Skeletal muscle tissue (tissue), 4 donors: ENCODE data around the gene FXYD5. TPM values are rescaled to one million over a fixed set of nuclear protein-coding genes. Genes with fewer than 3 reads are reported as not detected.
"Not testable (repeated sequence)": the region's sequence is repeated elsewhere in the genome, so short reads cannot be mapped to it uniquely, and the experiment has no call there.

Experiments
- H3K27ac ChIP-seq: one replicate; pipeline ENCODE4 v1.7.0; 2013; ENCODE audit warnings: mild to moderate bottlenecking, low read depth, low read length, inconsistent platforms
- H3K27me3 ChIP-seq, 3 donors: one replicate each; pipeline ENCODE4 v1.7.0; 2013; ENCODE audit warnings: low read length in 3 of 3; ENCODE audit not compliant: control insufficient read depth in 3 of 3, insufficient read depth in 3 of 3
- H3K36me3 ChIP-seq, 3 donors: one replicate each; pipeline ENCODE4 v1.7.0; 2013; ENCODE audit warnings: low read length in 3 of 3; ENCODE audit not compliant: control insufficient read depth in 3 of 3, insufficient read depth in 3 of 3
- H3K4me1 ChIP-seq, 3 donors: one replicate each; pipeline ENCODE4 v1.7.0; 2013; ENCODE audit warnings: low read length in 3 of 3, mild to moderate bottlenecking in 3 of 3; ENCODE audit not compliant: control insufficient read depth in 3 of 3, insufficient read depth in 3 of 3
- H3K4me3 ChIP-seq, 3 donors: one replicate each; pipeline ENCODE4 v1.7.0; 2013; ENCODE audit warnings: low read length in 3 of 3
- H3K9ac ChIP-seq, 3 donors: one replicate each; pipeline ENCODE4 v1.7.0; 2013; ENCODE audit warnings: low read length in 3 of 3, mild to moderate bottlenecking in 3 of 3, moderate library complexity in 2 of 3, low read depth in 1 of 3
- H3K9me3 ChIP-seq, 3 donors: one replicate each; pipeline ENCODE4 v1.7.0; 2013; ENCODE audit warnings: low read length in 3 of 3; ENCODE audit not compliant: control insufficient read depth in 3 of 3
- total RNA-seq: library from RNA; depleted of rRNA; stranded (reverse); fragments of >200 nt; gene quantifications from one replicate; pipeline ENCODE4 v1.2.3, GENCODE V29; 2014
- donor health status: Osteomylitis.

FXYD5 gene
- total RNA-seq, 1 donor from 2014 or later, result 7.3 TPM

DNA sequence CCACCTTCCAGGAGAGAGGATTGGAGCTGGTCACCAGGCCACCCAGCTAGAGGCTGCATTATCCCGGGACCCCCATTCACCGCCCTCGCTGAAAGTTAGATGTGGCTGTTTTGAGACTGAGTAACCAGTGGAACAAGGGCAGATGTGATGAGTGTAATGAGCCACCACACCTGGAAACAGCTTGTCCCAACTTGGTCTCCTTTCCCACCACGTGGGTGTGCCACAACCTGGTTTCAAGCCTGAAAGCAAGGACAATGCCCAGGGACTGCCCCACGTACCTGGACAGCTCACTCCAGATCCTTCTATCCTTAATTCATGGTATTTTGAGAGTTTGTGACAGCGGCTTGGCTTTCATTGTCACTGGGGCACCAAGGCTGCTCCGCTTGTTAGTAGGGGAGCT is 26.7 kb upstream of the FXYD5 start:
- peak overlapping the region in 1 of 3 donors; percentile 16 for H3K9ac ChIP-seq
- H3K27ac ChIP-seq, result no peak overlapping the region
- peaks cover 0 to 2% (median 2%) of the 10 kb centered on the region in 3 donors for H3K36me3 ChIP-seq
- no peaks in the 10 kb centered on the region for H3K27me3 ChIP-seq
- H3K4me3 ChIP-seq, result no peak overlapping the region
- peaks cover 38 to 56% (median 46%) of the 10 kb centered on the region in 3 donors for H3K4me1 ChIP-seq
- no peaks in the 10 kb centered on the region for H3K9me3 ChIP-seq

DNA sequence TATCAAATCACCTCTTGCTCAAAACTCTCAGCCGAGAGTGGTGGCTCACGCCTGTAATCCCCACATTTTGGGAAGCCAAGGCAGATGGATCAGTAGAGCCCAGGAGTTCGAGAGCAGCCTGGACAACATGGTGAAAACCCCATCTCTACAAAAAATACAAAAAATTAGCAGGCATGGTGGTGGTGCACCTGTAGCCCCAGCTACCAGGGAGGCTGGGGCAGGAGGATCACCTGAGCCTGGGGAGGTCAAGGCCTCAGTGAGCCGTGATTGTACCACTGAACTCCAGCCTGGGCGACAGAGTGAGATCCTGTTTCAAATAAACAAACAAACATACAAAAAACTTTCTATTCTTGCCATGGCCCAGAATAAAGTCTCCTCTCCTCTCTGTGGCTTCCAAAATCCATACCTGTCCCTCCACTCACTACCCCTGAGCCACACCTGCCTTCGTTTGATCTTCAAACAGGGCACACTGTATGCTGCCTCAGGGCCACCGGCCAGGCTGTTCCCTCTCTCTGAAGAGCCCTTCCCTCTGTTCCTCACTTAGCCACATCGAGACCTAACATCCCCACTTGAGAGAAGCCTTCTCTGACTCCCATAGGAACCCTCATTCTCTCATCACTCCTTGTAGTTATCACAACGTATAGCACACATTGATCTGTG is 26.0 kb upstream of the FXYD5 start:
- peaks cover 0 to 5% (median 4%) of the 10 kb centered on the region in 3 donors for H3K36me3 ChIP-seq
- H3K4me3 ChIP-seq, result no peak overlapping the region
- peaks cover 32 to 50% (median 46%) of the 10 kb centered on the region in 3 donors for H3K4me1 ChIP-seq
- no peaks in the 10 kb centered on the region for H3K27me3 ChIP-seq
- H3K9ac ChIP-seq, result no peak overlapping the region
- no peaks in the 10 kb centered on the region for H3K9me3 ChIP-seq
- H3K27ac ChIP-seq, result no peak overlapping the region

DNA sequence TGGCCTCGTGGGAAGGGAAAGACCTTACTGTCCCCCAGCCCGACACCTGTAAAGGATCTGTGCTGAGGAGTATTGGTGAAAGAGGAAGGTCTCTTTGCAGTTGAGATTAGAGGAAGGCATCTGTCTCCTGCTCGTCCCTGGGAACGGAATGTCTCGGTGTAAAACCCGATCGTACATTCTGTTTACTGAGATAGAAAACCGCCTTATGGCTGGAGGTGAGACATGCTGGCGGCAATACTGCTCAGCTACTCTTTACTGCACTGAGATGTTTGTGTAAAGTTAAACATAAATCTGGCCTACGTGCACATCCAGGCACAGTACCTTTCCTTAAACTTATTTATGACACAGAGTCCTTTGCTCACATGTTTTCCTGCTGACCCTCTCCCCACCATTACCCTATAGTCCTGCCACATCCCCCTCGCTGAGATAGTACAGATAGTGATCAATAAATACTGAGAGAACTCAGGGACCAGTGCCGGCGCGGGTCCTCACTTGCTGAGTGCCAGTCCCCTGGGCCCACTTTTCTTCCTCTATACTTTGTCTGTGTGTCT is 24.7 kb upstream of the FXYD5 start:
- not testable (repeated sequence) for H3K4me3 ChIP-seq, H3K9me3 ChIP-seq, H3K27ac ChIP-seq, H3K27me3 ChIP-seq, H3K36me3 ChIP-seq
- peak overlapping the region in 1 of 3 donors; percentile 33 for H3K9ac ChIP-seq
- H3K4me1 ChIP-seq, result peaks cover 22 to 46% (median 46%) of the 10 kb centered on the region in 3 donors

DNA sequence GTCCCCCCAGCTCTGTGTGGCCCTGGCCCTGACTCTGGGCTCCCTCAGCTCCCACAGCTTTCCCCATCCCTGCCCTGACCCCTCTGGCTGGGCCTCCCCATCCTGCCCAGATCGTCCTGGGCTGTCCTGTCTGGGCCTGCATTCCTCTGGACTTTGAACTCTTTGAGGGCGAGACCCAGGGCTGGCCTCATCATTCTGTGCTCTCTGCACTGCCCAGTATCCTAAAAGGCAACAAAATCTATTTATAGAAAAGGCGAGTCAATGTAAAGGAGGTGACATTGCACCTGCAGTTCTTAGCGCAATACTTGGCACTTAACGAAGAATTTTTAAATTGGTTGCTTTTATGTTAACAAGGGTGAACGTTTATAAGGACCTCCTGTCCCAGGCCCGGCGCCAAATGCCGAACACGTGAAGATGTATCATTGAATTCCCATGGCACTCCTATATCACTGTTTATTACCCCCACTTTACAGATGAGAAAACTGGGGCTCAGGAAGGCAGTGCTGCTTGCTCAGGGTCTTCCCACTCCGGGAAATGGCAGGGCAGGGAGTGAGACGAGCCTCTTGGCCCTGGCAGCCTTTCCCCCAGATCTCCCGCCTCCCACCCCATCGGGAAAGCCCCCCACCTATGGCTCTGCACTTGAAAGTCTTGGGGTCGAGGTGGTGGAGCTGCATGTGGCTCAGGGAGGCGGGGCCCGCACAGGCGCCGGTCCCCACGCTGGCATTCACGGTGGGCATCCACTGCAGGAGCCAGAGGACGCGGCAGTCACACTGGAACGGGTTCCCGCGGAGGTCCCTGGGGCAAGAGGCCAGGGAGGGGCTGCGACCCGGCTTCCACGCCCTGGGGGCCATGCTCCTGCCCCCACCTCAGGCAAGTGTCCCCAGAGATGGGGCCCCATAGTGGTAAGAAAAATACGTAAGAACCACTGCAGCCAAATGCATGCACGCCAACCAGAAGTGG is 23.5 kb upstream of the FXYD5 start:
- no peak overlapping the region for H3K27ac ChIP-seq
- no peak overlapping the region for H3K4me3 ChIP-seq

DNA sequence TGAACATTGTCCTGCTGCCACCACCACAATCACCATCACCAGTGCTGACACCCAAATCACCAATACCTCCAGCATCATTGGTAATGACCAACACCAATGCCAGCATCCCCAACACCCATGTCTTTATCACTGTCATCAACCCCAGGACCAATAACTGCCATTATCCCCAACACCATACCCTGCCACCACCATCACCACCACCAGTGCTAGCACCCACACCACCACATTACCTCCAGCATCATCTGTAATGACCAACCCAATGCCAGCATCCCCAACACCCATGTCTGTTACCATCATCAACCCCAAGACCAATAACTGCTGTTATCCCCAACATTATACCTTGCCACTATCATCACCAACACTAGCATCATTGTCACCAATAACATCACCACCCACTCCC is 22.3 kb upstream of the FXYD5 start:
- Histone ChIP-seq H3K9ac (no peak overlapping the region), H3K27ac (no peak overlapping the region), H3K4me1 (peaks cover 15 to 52% (median 46%) of the 10 kb centered on the region in 3 donors), H3K9me3 (no peaks in the 10 kb centered on the region), H3K4me3 (no peak overlapping the region), H3K27me3 (no peaks in the 10 kb centered on the region), H3K36me3 (peaks cover 0 to 5% (median 4%) of the 10 kb centered on the region in 3 donors)

More for the DNA sequence above, 23.5 kb upstream of the FXYD5 start:
- H3K27me3 ChIP-seq, result no peaks in the 10 kb centered on the region
- H3K4me1 ChIP-seq, result peaks cover 13 to 47% (median 43%) of the 10 kb centered on the region in 3 donors
- no peaks in the 10 kb centered on the region for H3K9me3 ChIP-seq
- peak overlapping the region in 1 of 3 donors; percentile 8 for H3K9ac ChIP-seq
- H3K36me3 ChIP-seq, result peaks cover 0 to 5% (median 4%) of the 10 kb centered on the region in 3 donors

DNA sequence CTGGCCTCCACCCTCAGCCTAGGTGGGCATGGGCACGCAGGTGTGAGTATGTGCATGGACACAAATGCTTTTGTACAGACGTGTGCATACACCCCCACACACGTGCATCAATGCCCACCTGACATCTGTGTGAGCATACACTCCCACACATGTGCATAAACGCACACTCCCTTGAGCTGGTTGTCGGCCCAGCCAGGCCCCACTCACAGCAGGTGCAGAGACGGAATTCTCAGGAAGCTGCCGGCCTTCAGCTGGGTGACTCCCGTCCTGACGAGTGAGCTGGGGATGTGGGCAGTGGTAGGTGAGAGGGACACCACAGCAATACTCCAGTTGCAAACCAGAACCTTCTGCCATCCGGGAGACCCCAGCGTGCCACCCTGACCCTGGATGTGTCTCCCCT is 20.7 kb upstream of the FXYD5 start:
- H3K9me3 ChIP-seq, result no peaks in the 10 kb centered on the region
- peak overlapping the region; percentile 79 for H3K27ac ChIP-seq
- no peaks in the 10 kb centered on the region for H3K27me3 ChIP-seq
- peak overlapping the region; percentile 24 to 57 (median 45) for H3K4me3 ChIP-seq
- H3K9ac ChIP-seq, result peak overlapping the region; percentile 43 to 73 (median 70)
- H3K4me1 ChIP-seq, result peaks cover 26 to 65% (median 52%) of the 10 kb centered on the region in 3 donors
- H3K36me3 ChIP-seq, result peaks cover 0 to 5% (median 4%) of the 10 kb centered on the region in 3 donors

DNA sequence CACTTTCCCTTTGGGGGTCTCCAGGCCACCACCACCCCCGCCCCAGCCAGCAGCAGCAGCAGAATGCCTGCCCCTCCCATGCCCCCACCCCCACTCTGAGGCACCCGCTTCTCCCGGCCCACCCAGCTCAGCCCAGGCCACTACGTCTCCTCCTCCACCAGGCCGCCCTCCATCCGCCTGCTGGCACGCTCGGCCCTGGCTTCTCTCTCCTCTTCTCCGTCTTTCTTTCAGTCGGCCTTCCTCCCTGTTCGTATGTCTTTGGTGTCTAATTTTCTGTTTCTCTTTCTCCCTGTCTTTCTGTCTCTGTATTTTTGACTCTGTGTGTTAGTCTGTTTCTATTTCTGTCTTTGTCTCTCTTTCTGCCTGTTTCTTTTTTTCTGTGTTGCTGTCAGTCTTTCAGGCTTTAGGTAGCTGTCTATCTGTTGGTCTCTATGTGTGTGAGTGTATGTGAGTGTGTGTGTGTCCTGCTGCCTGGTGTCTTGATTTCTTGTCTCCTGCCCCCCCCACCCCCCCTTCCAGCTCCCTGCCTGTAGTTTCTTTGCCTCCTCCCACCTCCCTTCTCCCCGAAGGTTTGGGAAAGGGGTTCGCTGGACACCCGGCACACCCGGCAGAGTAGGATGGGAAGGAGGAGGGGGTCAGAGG is 19.8 kb upstream of the FXYD5 start, which contains the start of gene LGI4:
LGI4 (minus strand) TSS at position 459 of the 642 bp plus-strand sequence; CDS start at position 80, 379 bp downstream.
- H3K36me3 ChIP-seq, result peaks cover 0 to 5% (median 4%) of the 10 kb centered on the region in 3 donors
- peak within 1 kb of the TSS; percentile 43 to 73 (median 70) for H3K9ac ChIP-seq
- no peaks in the 10 kb centered on the region for H3K9me3 ChIP-seq
- peaks cover 27 to 62% (median 48%) of the 10 kb centered on the region in 3 donors for H3K4me1 ChIP-seq
- H3K4me3 ChIP-seq, result peak within 1 kb of the TSS; percentile 54 to 57 (median 56)
- peak within 1 kb of the TSS; percentile 79 for H3K27ac ChIP-seq
- H3K27me3 ChIP-seq, result no peaks in the 10 kb centered on the region

DNA sequence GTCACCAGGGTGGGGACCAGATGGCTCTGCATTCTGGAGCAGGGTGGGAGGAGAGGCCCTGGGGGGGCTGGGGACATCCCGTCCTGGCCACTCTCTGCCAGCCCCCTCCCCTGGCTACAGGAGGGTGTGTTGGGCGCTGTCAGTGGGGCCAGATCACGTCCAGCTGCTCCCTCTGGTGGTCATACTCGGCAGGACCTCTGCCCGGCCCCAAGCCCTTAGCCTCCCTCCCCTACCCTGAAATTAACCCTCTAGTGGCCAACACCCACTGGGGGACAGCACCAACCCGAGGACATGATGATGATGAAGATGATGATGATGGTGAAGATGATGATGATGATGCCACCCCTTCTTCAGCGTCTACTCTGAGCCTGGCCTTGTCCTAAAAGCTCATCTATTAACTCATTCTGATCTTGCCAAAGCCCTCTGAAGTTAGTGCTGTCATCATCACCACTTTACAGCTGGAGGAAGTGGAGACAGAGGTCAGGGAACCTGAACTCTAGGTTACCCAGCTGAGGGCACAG is 19.1 kb upstream of the FXYD5 start:
- H3K9me3 ChIP-seq, result no peaks in the 10 kb centered on the region
- H3K9ac ChIP-seq, result peak overlapping the region in 2 of 3 donors; percentile 68 to 69
- no peaks in the 10 kb centered on the region for H3K27me3 ChIP-seq
- H3K4me1 ChIP-seq, result peaks cover 34 to 68% (median 51%) of the 10 kb centered on the region in 3 donors
- H3K4me3 ChIP-seq, result peak overlapping the region in 2 of 3 donors; percentile 56 to 57
- peaks cover 0 to 6% (median 5%) of the 10 kb centered on the region in 3 donors for H3K36me3 ChIP-seq
- peak overlapping the region; percentile 79 for H3K27ac ChIP-seq

DNA sequence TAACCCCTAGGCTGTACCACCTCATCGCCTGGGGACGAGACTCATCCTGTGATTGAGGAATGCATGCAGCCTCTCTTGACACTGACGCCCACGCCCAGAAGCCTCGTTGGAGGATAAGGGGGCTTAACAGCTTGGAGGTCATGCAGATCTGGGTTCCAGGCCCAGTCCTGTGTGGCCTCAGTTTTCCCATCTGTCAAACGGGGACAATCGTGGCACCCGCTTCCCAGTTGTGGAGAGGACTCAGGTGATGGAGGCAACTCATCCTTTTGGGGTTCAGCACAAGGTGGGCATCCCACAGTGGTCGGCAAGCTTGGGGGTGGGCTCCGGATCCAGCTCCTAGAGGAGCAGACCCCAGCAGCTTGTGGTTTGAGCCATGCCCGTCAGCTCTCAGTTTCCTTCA is 18.3 kb upstream of the FXYD5 start:
- Histone ChIP-seq H3K9ac (peak overlapping the region in 2 of 3 donors; percentile 24 to 98), H3K9me3 (no peaks in the 10 kb centered on the region), H3K27me3 (no peaks in the 10 kb centered on the region), H3K27ac (peak overlapping the region; percentile 15), H3K4me1 (peaks cover 40 to 71% (median 53%) of the 10 kb centered on the region in 3 donors), H3K4me3 (no peak overlapping the region), H3K36me3 (peaks cover 0 to 6% (median 5%) of the 10 kb centered on the region in 3 donors)
